Spleen (tissue), 11 donors: ENCODE data around the gene RLF. TPM values are rescaled to one million over a fixed set of nuclear protein-coding genes. Genes with fewer than 3 reads are reported as not detected.
"Not testable (repeated sequence)": the region's sequence is repeated elsewhere in the genome, so short reads cannot be mapped to it uniquely, and the experiment has no call there.

Experiments
- DNase-seq: peaks from one replicate; pipeline ENCODE4 v3.0.0-alpha.2; 2020
- H3K27ac ChIP-seq, 8 donors: fragments of 200-600 bp; sonication (generic) in 7 of 8; 1 replicate in 4 of 8; 2 replicates in 4 of 8; pipeline versions ENCODE4 v1.5.0 to v1.8.0; 2016 to 2021; ENCODE audit warnings: inconsistent platforms in 4 of 8, mild to moderate bottlenecking in 4 of 8, moderate library complexity in 1 of 8
- H3K27me3 ChIP-seq, 7 donors: fragments of 200-600 bp; sonication (generic) in 6 of 7; replicated peaks in 1 of 7; 1 replicate in 4 of 7; 2 replicates in 3 of 7; pipeline versions ENCODE4 v1.5.0 to v1.8.0; 2016 to 2021; ENCODE audit warnings: inconsistent platforms in 3 of 7, mild to moderate bottlenecking in 1 of 7
- H3K36me3 ChIP-seq, 6 donors: fragments of 200-600 bp; sonication (generic) in 5 of 6; 1 replicate in 4 of 6; 2 replicates in 2 of 6; pipeline versions ENCODE4 v1.5.0 to v1.8.0; 2016 to 2021; ENCODE audit warnings: inconsistent platforms in 2 of 6
- H3K4me1 ChIP-seq, 6 donors: fragments of 200-600 bp; sonication (generic) in 5 of 6; 1 replicate in 3 of 6; 2 replicates in 3 of 6; pipeline versions ENCODE4 v1.5.0 to v1.8.0; 2016 to 2021; ENCODE audit warnings: inconsistent platforms in 3 of 6
- H3K4me3 ChIP-seq, 8 donors: fragments of 200-600 bp; sonication (generic) in 7 of 8; 1 replicate in 4 of 8; 2 replicates in 4 of 8; pipeline versions ENCODE4 v1.5.0 to v1.8.0; 2016 to 2021; ENCODE audit warnings: inconsistent platforms in 4 of 8, mild to moderate bottlenecking in 4 of 8, moderate library complexity in 2 of 8
- H3K9me3 ChIP-seq, 8 donors: fragments of 200-600 bp; sonication (generic) in 7 of 8; 1 replicate in 4 of 8; 2 replicates in 4 of 8; pipeline versions ENCODE4 v1.5.0 to v1.8.0; 2016 to 2021; ENCODE audit warnings: inconsistent platforms in 4 of 8
- CTCF ChIP-seq, 11 experiments: fragments of 200-600 bp in 7 of 11; fragments of 450-650 bp in 4 of 11; sonication (generic) in 4 of 11; IDR thresholded peaks in 8 of 11; conservative IDR thresholded peaks in 3 of 11; 1 replicate in 7 of 11; 2 replicates in 4 of 11; pipeline versions ENCODE4 v1.4.0 to v1.8.0; 2016 to 2021; ENCODE audit warnings: antibody characterized with exemption in 11 of 11, inconsistent platforms in 4 of 11, mild to moderate bottlenecking in 1 of 11
- POLR2A ChIP-seq, 3 donors: fragments of 450-650 bp; IDR thresholded peaks; one replicate each; pipeline ENCODE4 v1.5.1; 2017; ENCODE audit warnings: antibody characterized with exemption in 3 of 3, mild to moderate bottlenecking in 1 of 3
- POLR2AphosphoS5 ChIP-seq, 3 donors: sonication (generic); formaldehyde crosslinking; IDR thresholded peaks; one replicate each; pipeline ENCODE4 v1.5.1; 2017; ENCODE audit warnings: antibody characterized with exemption in 3 of 3
- WGBS, 5 donors: extraction: QIAGEN DNeasy Blood & Tissue Kit in 3 of 5; methylation state at CpG; one replicate each; pipeline versions ENCODE4 v1.1.5 to v1.1.7; 2013 to 2018; 5-methylcytosine and 5-hydroxymethylcytosine counted together
- intact Hi-C: fragments of 100-400 bp; cut with DNase I; formaldehyde crosslinking; loops from one replicate; pipeline ENCODE4 v1.15.0; 2023; ENCODE audit warnings: low total_unique reads
- polyA plus RNA-seq, 3 donors: library from polyadenylated mRNA; stranded (reverse); fragments of 200-250 nt; gene quantifications; one replicate each; pipeline ENCODE4 v1.2.1, GENCODE V29; 2013
- total RNA-seq, 7 donors: library from RNA; depleted of rRNA in 3 of 7; stranded (reverse); fragments of >200 nt in 3 of 7; fragmentation: NEBNext Ultra II Directional in 4 of 7; extraction: Animal tissue kit (Norgen Biotek cat#: 25700) in 4 of 7; gene quantifications; one replicate each; pipeline versions ENCODE4 v1.1.0 to v1.2.1, GENCODE V29; 2016 to 2021
- donor health status: healthy with polysubstance abuse.
- donor health status: DM: no; HTN: no; CAD: no; lungs with moderate emphysema.
- donor health status: DM: no; HTN: no; CAD: no.
- donor health status: Bipolar disorder and iron deficiency.
- donor health status: healthy.
- donor health status: DM: no; HTN: no; CAD: no.
- donor health status: DM: yes; HTN: yes; CAD: no.

RLF gene
- total and polyA plus RNA-seq, 10 donors, result 3.8 to 26.3 (median 16.8) TPM

- DNase-seq, result no peak
- H3K4me3 ChIP-seq, result no peak overlapping the region
- intact Hi-C loops, result no loop called here
- WGBS, 5 donors, result 91 to 94% (median 93%) methylated on average over 3 of the region's 3 CpGs
- H3K36me3 ChIP-seq, result peaks cover 0 to 94% (median 47%) of the 10 kb centered on the region in 6 donors
- H3K9me3 ChIP-seq, result no peaks in the 10 kb centered on the region
- H3K27ac ChIP-seq, result no peak overlapping the region
- H3K27me3 ChIP-seq, result no peaks in the 10 kb centered on the region
- peaks cover 0 to 11% (median 0%) of the 10 kb centered on the region in 6 donors for H3K4me1 ChIP-seq
- no peak for TF ChIP-seq CTCF (IDR thresholded peaks at IDR 0.05 in 8 of 11, conservative IDR thresholded peaks at IDR 0.05 in 3 of 11)
- no peak for TF ChIP-seq POLR2AphosphoS5 (IDR thresholded peaks at IDR 0.05)
- TF ChIP-seq POLR2A (IDR thresholded peaks at IDR 0.05), result no peak
Observed at GRCh38 chr1:40199126-40199525, 37.9 kb downstream of the RLF start.

- no peak for TF ChIP-seq POLR2AphosphoS5 (IDR thresholded peaks at IDR 0.05)
- TF ChIP-seq CTCF (IDR thresholded peaks at IDR 0.05 in 8 of 11, conservative IDR thresholded peaks at IDR 0.05 in 3 of 11), result no peak
- no peak for TF ChIP-seq POLR2A (IDR thresholded peaks at IDR 0.05)
- WGBS, 5 donors, result 88 to 94% (median 91%) methylated on average over 4 of the region's 4 CpGs
- no peak for DNase-seq
- no peaks in the 10 kb centered on the region for H3K27me3 ChIP-seq
- peaks cover 0 to 14% (median 0%) of the 10 kb centered on the region in 6 donors for H3K4me1 ChIP-seq
- H3K9me3 ChIP-seq, result no peaks in the 10 kb centered on the region
- intact Hi-C loops, result no loop called here
- H3K27ac ChIP-seq, result no peak overlapping the region
- peaks cover 0 to 95% (median 45%) of the 10 kb centered on the region in 6 donors for H3K36me3 ChIP-seq
- H3K4me3 ChIP-seq, result no peak overlapping the region
Observed at GRCh38 chr1:40204856-40205255, 43.7 kb downstream of the RLF start.

GRCh38 chr1:40210511-40211204 is 49.5 kb downstream of the RLF start:
- no peaks in the 10 kb centered on the region for H3K27me3 ChIP-seq
- TF ChIP-seq CTCF (IDR thresholded peaks at IDR 0.05 in 8 of 11, conservative IDR thresholded peaks at IDR 0.05 in 3 of 11), result no peak
- no peak for TF ChIP-seq POLR2A (IDR thresholded peaks at IDR 0.05)
- TF ChIP-seq POLR2AphosphoS5 (IDR thresholded peaks at IDR 0.05), result no peak
- H3K36me3 ChIP-seq, result peaks cover 0 to 99% (median 37%) of the 10 kb centered on the region in 6 donors
- H3K9me3 ChIP-seq, result no peaks in the 10 kb centered on the region
- 91 to 97% (median 93%) methylated on average over 3 of the region's 3 CpGs for WGBS, 5 donors
- no peak overlapping the region for H3K27ac ChIP-seq
- no peak for DNase-seq
- H3K4me3 ChIP-seq, result no peak overlapping the region
- intact Hi-C loops, result no loop called here
- H3K4me1 ChIP-seq, result no peaks in the 10 kb centered on the region

GRCh38 chr1:40218333-40218732 is 57.1 kb downstream of the RLF start:
- no peaks in the 10 kb centered on the region for H3K4me1 ChIP-seq
- TF ChIP-seq POLR2A (IDR thresholded peaks at IDR 0.05) (no peak), POLR2AphosphoS5 (IDR thresholded peaks at IDR 0.05) (no peak), CTCF (IDR thresholded peaks at IDR 0.05 in 8 of 11, conservative IDR thresholded peaks at IDR 0.05 in 3 of 11) (no peak)
- no peak overlapping the region for H3K27ac ChIP-seq
- H3K9me3 ChIP-seq, result no peaks in the 10 kb centered on the region
- DNase-seq, result no peak
- intact Hi-C loops, result no loop called here
- H3K27me3 ChIP-seq, result no peaks in the 10 kb centered on the region
- H3K4me3 ChIP-seq, result no peak overlapping the region
- H3K36me3 ChIP-seq, result peaks cover 0 to 57% (median 13%) of the 10 kb centered on the region in 6 donors
- WGBS, 5 donors, result 94 to 99% (median 97%) methylated on average over 5 of the region's 5 CpGs

- H3K27me3 ChIP-seq, H3K27ac ChIP-seq, DNase-seq, intact Hi-C loops, H3K4me3 ChIP-seq, H3K9me3 ChIP-seq, H3K4me1 ChIP-seq: not testable (repeated sequence)
- WGBS, 5 donors, result 95 to 99% (median 97%) methylated on average over 18 of the region's 18 CpGs
- peaks cover 0 to 70% (median 8%) of the 10 kb centered on the region in 6 donors for H3K36me3 ChIP-seq
Observed at GRCh38 chr1:40221471-40221905, 60.3 kb downstream of the RLF start.
